Neural cell (in vitro differentiated cells): ENCODE measurements around the gene METRN.
A peak's percentile ranks its signal among the peaks of the same experiment; 100 is the strongest.

Source experiments
- CTCF ChIP-seq: fragments of 450-650 bp; IDR thresholded peaks from 2 replicates; pipeline ENCODE4 v1.5.1; 2014; ENCODE audit warnings: antibody characterized with exemption, mild to moderate bottlenecking, moderate library complexity; ENCODE audit not compliant: poor library complexity, severe bottlenecking
- RAD21 ChIP-seq: fragments of 450-650 bp; conservative IDR thresholded peaks from 2 replicates; pipeline ENCODE4 v1.6.1; 2014; ENCODE audit warnings: antibody characterized with exemption, mild to moderate bottlenecking, moderate library complexity

GRCh38 chr16:684071-684794 is 30.7 kb upstream of the METRN start, which contains the start of gene JMJD8:
- TF ChIP-seq CTCF (peak; percentile 7), RAD21 (no peak)
